OCI-LY1 (cell line): Measurements from ENCODE around the gene GBP7.

Experiments
- H2AFZ ChIP-seq: fragments of 200-600 bp; sonication (generic), shearing (Covaris generic); 2 replicates; pipeline ENCODE4 v1.6.0; 2014; ENCODE audit warnings: antibody characterized with exemption, mild to moderate bottlenecking, low read length
- H3F3A ChIP-seq: fragments of 200-600 bp; sonication (generic), shearing (Covaris generic); 2 replicates; pipeline ENCODE4 v1.6.0; 2014; ENCODE audit warnings: mild to moderate bottlenecking, antibody characterized with exemption, low read length, moderate library complexity; ENCODE audit not compliant: insufficient read depth
- H3K27ac ChIP-seq: fragments of 200-600 bp; sonication (generic); 2 replicates; pipeline ENCODE4 v1.5.1; 2014; ENCODE audit warnings: low read length, mixed run types, mild to moderate bottlenecking, low read depth; ENCODE audit not compliant: poor library complexity, severe bottlenecking
- H3K27me3 ChIP-seq: fragments of 200-600 bp; sonication (generic); 2 replicates; pipeline ENCODE4 v1.6.0; 2014; ENCODE audit warnings: antibody characterized with exemption, mild to moderate bottlenecking, low read length, moderate library complexity; ENCODE audit not compliant: insufficient read depth
- H3K36me3 ChIP-seq: fragments of 200-600 bp; sonication (generic); 2 replicates; pipeline ENCODE4 v1.6.1; 2014; ENCODE audit warnings: mild to moderate bottlenecking, antibody characterized with exemption, low read length, moderate library complexity, mixed read lengths; ENCODE audit not compliant: insufficient read depth
- H3K4me1 ChIP-seq: fragments of 200-600 bp; sonication (generic); 2 replicates; pipeline ENCODE4 v1.5.1; 2014; ENCODE audit warnings: mild to moderate bottlenecking, low read length, moderate library complexity; ENCODE audit not compliant: insufficient read depth, severe bottlenecking
- H3K4me2 ChIP-seq: fragments of 200-600 bp; sonication (generic), shearing (Covaris generic); 2 replicates; pipeline ENCODE4 v1.6.1; 2014; ENCODE audit warnings: low read length
- H3K4me3 ChIP-seq: fragments of 200-600 bp; sonication (generic); 2 replicates; pipeline ENCODE4 v1.5.1; 2014; ENCODE audit warnings: low read length, low read depth, mild to moderate bottlenecking, mixed read lengths; ENCODE audit not compliant: poor library complexity, severe bottlenecking
- H3K79me2 ChIP-seq: fragments of 200-600 bp; shearing (Covaris generic); 2 replicates; pipeline ENCODE4 v1.6.1; 2016; ENCODE audit warnings: mixed run types, low read length, mixed read lengths; ENCODE audit not compliant: insufficient read depth
- H3K9ac ChIP-seq: fragments of 200-600 bp; sonication (generic), shearing (Covaris generic); 2 replicates; pipeline ENCODE4 v1.6.1; 2014; ENCODE audit warnings: mild to moderate bottlenecking, low read length, mixed read lengths
- H3K9me2 ChIP-seq: fragments of 200-600 bp; sonication (generic), shearing (Covaris generic); 2 replicates; pipeline ENCODE4 v1.6.1; 2014; ENCODE audit warnings: low read depth, mild to moderate bottlenecking, low read length, mixed read lengths
- H3K9me3 ChIP-seq: fragments of 200-600 bp; shearing (Covaris generic); 2 replicates; pipeline ENCODE4 v1.6.1; 2014; ENCODE audit warnings: low read length, mixed read lengths
- H4K20me1 ChIP-seq: fragments of 200-600 bp; sonication (generic), shearing (Covaris generic); 2 replicates; pipeline ENCODE4 v1.6.0; 2016; ENCODE audit warnings: mild to moderate bottlenecking, low read length; ENCODE audit not compliant: insufficient read depth
- CTCF ChIP-seq: fragments of 200-600 bp; sonication (generic), shearing (Covaris generic); IDR thresholded peaks from 2 replicates; pipeline ENCODE4 v1.5.1; 2017; ENCODE audit warnings: mild to moderate bottlenecking, antibody characterized with exemption, low read length, moderate library complexity, mixed read lengths
- EZH2 ChIP-seq: fragments of 200-600 bp; sonication (generic), shearing (Covaris generic); IDR thresholded peaks from 2 replicates; pipeline ENCODE4 v1.8.0; 2017; ENCODE audit warnings: borderline replicate concordance, mixed run types, mild to moderate bottlenecking, antibody characterized with exemption, low read length, moderate library complexity, mixed read lengths

GBP7 gene

GRCh38 chr1:89088572-89088971 lies 87.2 kb downstream of the GBP7 start:
- no peaks in the 10 kb centered on the region for H3K9me3 ChIP-seq
- H3K9ac ChIP-seq, result no peak overlapping the region
- H4K20me1 ChIP-seq, result no peaks in the 10 kb centered on the region
- H3K27ac ChIP-seq, result no peak overlapping the region
- H3K4me1 ChIP-seq, result no peaks in the 10 kb centered on the region
- no peak overlapping the region for H3K4me2 ChIP-seq
- H3F3A ChIP-seq, result no peaks in the 10 kb centered on the region
- no peaks in the 10 kb centered on the region for H3K79me2 ChIP-seq
- H3K9me2 ChIP-seq, result no peaks in the 10 kb centered on the region
- no peaks in the 10 kb centered on the region for H3K27me3 ChIP-seq
- H3K36me3 ChIP-seq, result no peaks in the 10 kb centered on the region
- no peak overlapping the region for H3K4me3 ChIP-seq
- TF ChIP-seq EZH2, result no peak
- no peak for TF ChIP-seq CTCF
- no peak overlapping the region for H2AFZ ChIP-seq

- no peaks in the 10 kb centered on the region for H3K9me2 ChIP-seq
- TF ChIP-seq EZH2 (no peak), CTCF (no peak)
- no peak overlapping the region for H3K9ac ChIP-seq
- H2AFZ ChIP-seq, result no peak overlapping the region
- no peaks in the 10 kb centered on the region for H3K36me3 ChIP-seq
- H3K4me1 ChIP-seq, result no peaks in the 10 kb centered on the region
- H3K4me3 ChIP-seq, result no peak overlapping the region
- H3K4me2 ChIP-seq, result no peak overlapping the region
- H3K27me3 ChIP-seq, result no peaks in the 10 kb centered on the region
- H3K79me2 ChIP-seq, result no peaks in the 10 kb centered on the region
- H4K20me1 ChIP-seq, result no peaks in the 10 kb centered on the region
- H3K27ac ChIP-seq, result no peak overlapping the region
- H3F3A ChIP-seq, result no peaks in the 10 kb centered on the region
- H3K9me3 ChIP-seq, result no peaks in the 10 kb centered on the region
These were observed 88.6 kb downstream of the GBP7 start for GRCh38 chr1:89087241-89087640.

- H3K27ac ChIP-seq, result no peak overlapping the region
- H3K9me2 ChIP-seq, result no peaks in the 10 kb centered on the region
- H3K9me3 ChIP-seq, result no peaks in the 10 kb centered on the region
- H3K4me1 ChIP-seq, result no peaks in the 10 kb centered on the region
- no peaks in the 10 kb centered on the region for H4K20me1 ChIP-seq
- no peaks in the 10 kb centered on the region for H3F3A ChIP-seq
- TF ChIP-seq CTCF, result no peak
- no peak overlapping the region for H3K4me2 ChIP-seq
- H3K36me3 ChIP-seq, result no peaks in the 10 kb centered on the region
- no peak overlapping the region for H3K9ac ChIP-seq
- H3K27me3 ChIP-seq, result no peaks in the 10 kb centered on the region
- H2AFZ ChIP-seq, result no peak overlapping the region
- no peak overlapping the region for H3K4me3 ChIP-seq
- no peaks in the 10 kb centered on the region for H3K79me2 ChIP-seq
These were observed 90.0 kb downstream of the GBP7 start for GRCh38 chr1:89085781-89086180.
